Lower lobe of right lung (tissue), 2 donors: ENCODE results near the gene AAK1. TPM values are rescaled to one million over a fixed set of nuclear protein-coding genes. Genes with fewer than 3 reads are reported as not detected.

Experiments
- ATAC-seq, 2 donors: fragments of 200-7000 bp; cut with Tn5 transposase; one replicate each; pipeline ENCODE4 v1.9.1; 2020 to 2022; ENCODE audit warnings: mild to moderate bottlenecking in 2 of 2, moderate library complexity in 2 of 2
- DNase-seq: peaks from one replicate; pipeline ENCODE4 v3.0.0-alpha.2; 2020
- H3K27ac ChIP-seq: fragments of 200-600 bp; one replicate; pipeline ENCODE4 v1.8.0; 2022
- H3K27me3 ChIP-seq: fragments of 200-600 bp; one replicate; pipeline ENCODE4 v1.8.0; 2022; ENCODE audit warnings: low read depth
- H3K36me3 ChIP-seq: fragments of 200-600 bp; one replicate; pipeline ENCODE4 v1.8.0; 2022; ENCODE audit warnings: mild to moderate bottlenecking
- H3K4me1 ChIP-seq: fragments of 200-600 bp; one replicate; pipeline ENCODE4 v1.8.0; 2022
- H3K4me3 ChIP-seq: fragments of 200-600 bp; one replicate; pipeline ENCODE4 v1.8.0; 2022; ENCODE audit warnings: mild to moderate bottlenecking
- H3K9me3 ChIP-seq: fragments of 200-600 bp; one replicate; pipeline ENCODE4 v1.8.0; 2022
- CTCF ChIP-seq: fragments of 200-600 bp; IDR thresholded peaks from one replicate; pipeline ENCODE4 v1.8.0; 2022; ENCODE audit warnings: antibody characterized with exemption, mild to moderate bottlenecking
- intact Hi-C: fragments of 100-400 bp; cut with DNase I; formaldehyde crosslinking; loops from one replicate; pipeline ENCODE4 v1.11.0; 2022
- total RNA-seq: library from RNA; stranded (reverse); fragmentation: NEBNext Ultra II Directional; extraction: Animal tissue kit (Norgen Biotek cat#: 25700); gene quantifications from one replicate; pipeline ENCODE4 v1.2.1, GENCODE V29; 2021
- donor health status: DM: no; HTN: yes; CAD: no; lungs with severe emphysema.

Gene AAK1
- total RNA-seq, 1 donor from 2014 or later = 73.3 TPM

GRCh38 chr2:69644506-69644979, 1.0 kb upstream of the AAK1 start:
- no peak for DNase-seq
- TF ChIP-seq CTCF = no peak
- intact Hi-C loops = no loop called here
- H3K4me1 ChIP-seq = peaks cover 60% of the 10 kb centered on the region
- H3K27me3 ChIP-seq = no peaks in the 10 kb centered on the region
- no peak for ATAC-seq
- H3K4me3 ChIP-seq = peak overlapping the region; percentile 93
- H3K27ac ChIP-seq = peak overlapping the region; percentile 97
- H3K36me3 ChIP-seq = no peaks in the 10 kb centered on the region
- no peaks in the 10 kb centered on the region for H3K9me3 ChIP-seq

- DNase-seq = peak; percentile 67
- peak; percentile 42 to 58 for ATAC-seq
- Histone ChIP-seq H3K4me1 (peaks cover 60% of the 10 kb centered on the region), H3K36me3 (no peaks in the 10 kb centered on the region), H3K4me3 (peak overlapping the region; percentile 93), H3K27me3 (no peaks in the 10 kb centered on the region), H3K9me3 (no peaks in the 10 kb centered on the region), H3K27ac (peak overlapping the region; percentile 97)
- intact Hi-C loops = no loop called here
- TF ChIP-seq CTCF = no peak
Measured at GRCh38 chr2:69642709-69643601, 584 bp downstream of the AAK1 start.

- intact Hi-C loops = no loop called here
- ATAC-seq (no peak), DNase-seq (no peak)
- Histone ChIP-seq H3K4me1 (peaks cover 55% of the 10 kb centered on the region), H3K27ac (peak overlapping the region; percentile 97), H3K4me3 (peak overlapping the region; percentile 93), H3K36me3 (no peaks in the 10 kb centered on the region), H3K27me3 (no peaks in the 10 kb centered on the region), H3K9me3 (no peaks in the 10 kb centered on the region)
- TF ChIP-seq CTCF = no peak
Measured at GRCh38 chr2:69641887-69642708, 1.4 kb downstream of the AAK1 start.

GRCh38 chr2:69641471-69641870, 2.1 kb downstream of the AAK1 start:
- no peak for TF ChIP-seq CTCF
- H3K27ac ChIP-seq = peak overlapping the region; percentile 97
- intact Hi-C loops = no loop called here

GRCh38 chr2:69639266-69639665, 4.3 kb downstream of the AAK1 start:
- no peaks in the 10 kb centered on the region for H3K27me3 ChIP-seq
- no peak overlapping the region for H3K27ac ChIP-seq
- DNase-seq (no peak), ATAC-seq (no peak)
- intact Hi-C loops = no loop called here
- peaks cover 45% of the 10 kb centered on the region for H3K4me1 ChIP-seq
- no peak overlapping the region for H3K4me3 ChIP-seq
- no peak for TF ChIP-seq CTCF
- no peaks in the 10 kb centered on the region for H3K9me3 ChIP-seq
- H3K36me3 ChIP-seq = no peaks in the 10 kb centered on the region

More at GRCh38 chr2:69641471-69641870, 2.1 kb downstream of the AAK1 start:
- DNase-seq = no peak
- no peak for ATAC-seq
- H3K4me1 ChIP-seq = peaks cover 49% of the 10 kb centered on the region
- H3K27me3 ChIP-seq = no peaks in the 10 kb centered on the region
- H3K9me3 ChIP-seq = no peaks in the 10 kb centered on the region
- no peaks in the 10 kb centered on the region for H3K36me3 ChIP-seq
- H3K4me3 ChIP-seq = peak overlapping the region; percentile 93
